Measurements from ENCODE around the gene ARAP3.

Gene ARAP3

DNA sequence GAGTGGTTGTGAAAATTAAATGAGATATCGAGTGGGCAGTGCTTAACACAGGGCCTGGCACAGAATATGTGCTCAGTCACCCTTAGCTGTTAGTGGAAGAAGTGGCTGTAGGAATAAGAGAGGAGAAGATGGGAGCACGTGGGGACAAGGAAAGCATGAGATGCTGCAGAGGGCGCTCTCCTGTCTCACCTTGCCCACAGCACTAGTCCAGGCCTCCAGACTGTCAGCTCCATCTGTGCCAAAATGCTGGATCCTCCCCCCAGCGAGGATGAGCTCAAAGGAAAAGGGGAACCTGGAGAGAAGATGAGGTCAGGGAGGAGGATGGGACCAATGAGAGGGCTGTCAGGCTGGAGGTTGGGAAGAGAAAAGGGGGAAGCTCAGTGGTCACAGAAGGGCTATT, 12.5 kb downstream of the ARAP3 start:
- no peak for DNase-seq

DNA sequence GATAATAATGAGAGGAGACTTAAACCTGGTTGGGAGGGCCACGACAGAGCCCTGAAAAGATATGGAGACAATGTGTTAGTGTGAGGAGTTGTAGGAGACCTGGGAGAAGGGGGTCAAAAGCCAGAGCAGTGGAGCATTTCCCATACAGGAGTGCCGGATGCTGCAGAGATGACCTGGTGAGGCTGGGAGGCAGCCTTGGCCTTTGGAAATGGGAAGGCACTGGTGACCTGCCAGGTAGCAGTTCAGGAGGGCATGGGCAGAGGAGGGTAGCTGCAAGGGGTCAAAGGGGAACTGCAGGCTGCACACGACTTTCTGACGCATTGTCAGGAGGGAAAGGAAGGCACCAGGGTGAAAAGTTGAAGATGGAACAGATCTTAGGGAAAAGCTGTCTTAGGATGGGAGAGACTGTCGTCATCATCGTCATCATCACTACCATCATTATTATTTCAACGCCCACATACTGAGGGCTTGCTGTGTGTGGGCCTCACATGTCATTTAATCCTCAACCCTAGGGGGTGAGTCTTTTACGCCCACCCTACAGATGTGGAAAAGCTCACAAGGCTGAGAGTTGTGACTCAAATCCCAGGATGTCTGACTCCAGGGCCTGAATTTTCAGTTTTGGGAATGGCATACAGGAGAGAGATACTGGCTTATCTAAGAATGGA, 13.3 kb downstream of the ARAP3 start:
- DNase-seq: no peak

DNA sequence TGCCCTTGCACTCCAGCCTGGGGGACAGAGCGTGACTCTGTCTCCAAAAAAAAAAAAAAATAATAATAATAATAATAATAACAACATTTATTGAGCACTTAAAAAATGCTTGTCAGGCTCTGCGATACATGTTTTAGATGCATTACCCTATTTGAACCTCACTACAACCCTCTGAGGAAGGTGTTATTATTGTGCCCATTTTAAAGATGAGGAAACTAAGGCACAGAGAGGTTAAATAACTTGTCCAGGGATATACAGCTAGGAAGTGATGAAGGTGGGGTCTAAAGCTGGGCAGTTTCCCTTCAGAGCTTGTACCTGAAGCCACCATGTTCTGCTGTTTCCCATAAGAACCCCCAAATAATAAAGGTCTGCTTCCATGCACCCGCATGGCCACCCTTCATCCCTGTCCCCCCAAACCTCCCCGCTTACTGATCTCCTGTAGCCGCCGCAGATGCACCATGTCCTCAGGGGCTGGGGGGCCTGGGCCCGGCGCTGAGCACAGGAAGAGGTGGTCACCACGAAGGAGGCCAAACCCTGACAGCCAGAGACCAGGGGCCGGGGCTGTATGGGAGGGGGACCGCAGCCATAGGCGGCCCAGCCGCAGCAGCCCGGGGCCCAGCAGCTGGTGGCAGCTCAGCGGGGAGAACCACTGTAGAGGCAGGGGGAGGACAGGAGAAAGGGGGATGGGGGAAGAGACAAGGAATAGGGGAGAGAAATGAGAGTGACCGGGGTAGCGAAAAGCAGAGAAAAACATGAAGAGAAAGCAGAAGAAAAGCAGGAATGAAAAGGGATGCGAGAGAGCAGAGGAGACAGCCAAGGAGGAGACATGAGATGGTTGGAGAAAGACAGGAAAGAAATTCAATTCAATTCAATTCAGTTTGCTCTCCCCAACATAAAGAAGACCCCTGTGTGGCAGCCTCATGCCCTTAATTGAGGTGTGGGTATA, 15.8 kb downstream of the ARAP3 start:
- DNase-seq: no peak

DNA sequence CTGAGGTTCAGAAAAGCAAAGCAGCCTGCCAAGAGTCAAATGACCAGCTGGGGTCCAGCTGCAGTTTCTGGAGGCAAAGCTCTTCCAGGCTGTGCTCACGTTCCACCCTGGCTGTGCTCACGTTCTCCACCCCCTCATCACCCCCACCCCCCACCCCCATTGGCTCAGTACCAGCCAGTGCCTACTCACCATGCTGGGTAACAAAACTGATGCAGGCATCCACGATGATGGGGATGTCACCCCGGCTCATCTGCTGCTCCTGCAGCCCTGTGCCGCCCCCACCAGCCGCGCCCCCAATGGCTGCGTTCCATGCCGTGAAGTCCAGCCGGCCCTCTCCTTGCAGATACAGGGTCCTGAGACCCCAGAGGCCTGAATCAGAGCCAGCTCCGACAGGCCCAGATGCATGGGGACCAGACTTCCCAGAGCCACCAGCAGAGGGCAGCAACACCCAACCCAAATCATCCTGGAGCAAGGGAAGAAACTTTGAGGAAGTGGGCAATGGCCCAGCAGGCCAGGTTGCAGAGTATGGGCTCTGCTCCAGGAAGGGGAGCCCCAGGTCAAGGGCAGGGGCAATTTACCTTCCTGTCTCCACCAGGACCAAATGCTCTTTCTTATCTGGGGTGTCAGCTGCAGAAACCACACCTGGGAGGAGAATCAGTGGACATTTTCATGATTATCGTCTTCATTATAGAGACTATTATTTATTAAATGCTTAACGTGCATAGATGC, 17.1 kb downstream of the ARAP3 start:
- DNase-seq: no peak

DNA sequence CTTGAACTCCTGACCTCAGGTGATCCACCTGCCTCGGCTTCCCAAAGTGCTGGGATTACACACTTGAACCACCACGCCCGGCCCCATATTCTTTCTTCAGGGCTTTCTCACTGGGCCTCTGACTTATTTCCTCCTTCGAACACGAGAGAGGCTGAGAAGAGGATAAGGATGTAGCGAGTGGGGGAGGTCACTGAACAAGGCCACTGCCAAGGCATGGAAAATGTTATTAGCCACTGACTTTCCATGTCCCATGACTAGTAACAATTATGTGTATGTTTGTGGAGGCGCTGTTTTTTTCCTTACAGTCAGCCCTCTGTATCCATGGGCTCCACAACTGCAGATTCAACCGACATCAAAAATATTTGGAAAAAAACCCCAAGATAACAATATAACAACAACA, 18.5 kb downstream of the ARAP3 start:
- DNase-seq: no peak

DNA sequence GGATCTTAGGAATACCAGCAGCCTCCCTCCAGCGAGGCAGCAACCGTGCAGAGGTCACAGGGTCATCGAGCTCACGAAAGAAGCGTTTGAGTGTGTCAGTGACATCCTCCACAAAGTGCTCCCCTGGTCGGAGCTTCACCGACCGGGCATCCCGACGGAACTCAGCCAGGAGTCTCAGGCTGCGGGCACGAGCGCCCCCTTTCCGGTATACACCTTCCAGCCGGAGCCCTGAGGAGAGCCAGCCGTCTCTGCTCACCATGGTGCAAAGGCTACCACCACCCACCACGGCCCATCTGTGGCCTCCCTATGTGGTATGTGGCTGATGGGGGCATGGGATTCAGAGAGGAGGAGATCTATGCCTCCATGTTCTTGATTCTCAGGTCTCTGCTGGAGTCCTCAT, 20.0 kb downstream of the ARAP3 start:
- DNase-seq: no peak

DNA sequence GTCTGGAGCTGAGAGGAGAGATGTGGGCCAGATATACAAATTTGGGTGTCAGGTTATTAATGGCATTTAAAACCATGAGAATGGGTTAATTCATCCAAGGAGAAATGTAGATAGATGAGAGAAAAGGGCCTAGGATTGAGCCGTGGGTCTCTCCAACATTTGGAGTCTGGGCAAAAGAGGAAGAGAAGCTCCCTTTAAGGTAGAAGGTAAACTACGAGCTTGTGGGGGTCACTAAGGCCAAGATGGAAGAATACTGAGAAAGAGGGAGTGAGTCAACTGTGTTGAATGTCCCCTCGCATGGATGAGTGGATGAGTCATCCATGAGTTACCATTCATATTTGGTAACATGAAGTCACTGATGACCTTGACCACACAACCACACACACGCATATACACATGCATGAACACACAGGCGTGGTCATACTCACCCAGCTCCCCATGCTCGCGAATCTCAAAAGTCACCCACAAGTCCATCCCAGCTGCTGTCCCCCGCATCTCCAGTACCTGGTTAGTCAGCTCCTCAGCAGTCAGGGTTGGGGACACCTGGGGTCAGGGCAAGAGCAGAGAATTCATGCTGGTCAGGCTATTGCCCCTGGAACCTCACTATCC, 24.0 kb downstream of the ARAP3 start:
- no peak for DNase-seq

DNA sequence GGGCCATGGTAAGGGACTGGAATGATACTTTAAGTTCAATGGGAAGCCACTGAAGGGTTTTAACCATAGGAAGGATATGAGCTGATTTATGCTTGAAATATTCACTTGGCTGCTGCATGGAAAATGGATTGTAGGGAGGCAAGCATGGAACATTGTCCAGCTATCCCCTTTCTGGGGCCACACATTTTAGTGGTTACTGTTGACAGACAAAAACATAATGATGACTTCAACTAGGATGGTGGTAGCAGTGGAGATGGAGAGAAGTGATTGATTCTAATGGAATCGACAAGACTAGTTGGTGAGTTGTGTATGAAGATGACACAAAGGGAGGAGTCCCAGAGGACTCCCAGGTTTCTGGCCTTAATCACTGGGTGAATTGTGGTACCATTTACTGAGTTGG, 24.6 kb downstream of the ARAP3 start:
- no peak for DNase-seq

DNA sequence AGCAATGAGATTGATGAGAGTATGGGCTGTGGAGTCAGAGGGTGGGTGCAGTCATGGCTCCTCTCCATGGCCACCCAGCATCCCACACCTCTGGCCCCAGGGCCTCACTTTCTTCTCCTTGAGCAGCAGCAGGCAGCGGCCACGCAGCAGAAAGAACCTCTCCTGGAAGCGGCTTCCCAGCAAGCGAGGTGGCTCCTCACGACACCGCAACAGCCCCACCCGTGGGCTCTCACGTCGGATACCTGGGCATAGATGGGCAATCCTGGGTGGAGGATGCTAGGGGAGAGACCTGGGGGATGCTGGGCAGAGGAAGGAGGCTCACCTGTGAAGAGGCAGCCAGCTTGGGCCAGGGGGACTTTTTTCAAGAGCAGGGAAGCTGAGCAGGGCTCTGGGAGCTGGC, 25.6 kb downstream of the ARAP3 start:
- DNase-seq: no peak

DNA sequence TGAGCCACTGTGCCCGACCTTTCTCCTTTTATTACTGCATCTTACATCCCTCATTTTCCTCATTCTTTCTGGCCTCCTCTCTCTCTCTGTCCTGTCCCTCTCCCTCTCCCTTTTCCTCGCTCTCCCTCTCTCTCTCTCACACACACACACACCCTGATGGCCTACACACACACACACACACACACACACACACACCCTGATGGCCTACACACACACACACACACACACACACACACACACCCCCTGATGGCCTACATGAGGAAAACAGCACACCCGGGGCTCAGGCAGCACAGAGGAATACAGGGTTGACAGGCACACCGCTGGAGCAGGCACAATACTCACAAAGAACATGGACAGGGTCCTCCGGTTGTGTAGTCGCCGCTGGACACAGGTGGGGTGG, 27.0 kb downstream of the ARAP3 start:
- DNase-seq: no peak

DNA sequence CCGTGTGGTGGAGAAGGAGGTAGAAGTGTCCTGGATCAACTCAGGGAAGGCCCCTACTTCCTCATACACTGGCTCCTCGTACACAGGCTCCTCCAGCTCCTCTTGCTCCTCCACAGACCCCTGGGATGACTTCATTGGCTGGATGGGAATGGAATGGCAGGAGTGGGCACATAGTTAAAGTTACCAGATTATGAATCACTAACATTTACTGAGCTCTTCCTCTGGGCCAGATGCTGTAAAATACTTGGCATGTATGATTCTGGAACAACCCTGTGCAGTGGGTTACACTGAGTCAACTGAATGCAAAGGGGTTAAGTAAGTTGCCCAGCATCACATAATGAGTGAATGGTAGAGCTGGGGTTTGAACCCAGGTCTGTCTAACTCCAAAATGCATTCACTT, 27.7 kb downstream of the ARAP3 start:
- no peak for DNase-seq

DNA sequence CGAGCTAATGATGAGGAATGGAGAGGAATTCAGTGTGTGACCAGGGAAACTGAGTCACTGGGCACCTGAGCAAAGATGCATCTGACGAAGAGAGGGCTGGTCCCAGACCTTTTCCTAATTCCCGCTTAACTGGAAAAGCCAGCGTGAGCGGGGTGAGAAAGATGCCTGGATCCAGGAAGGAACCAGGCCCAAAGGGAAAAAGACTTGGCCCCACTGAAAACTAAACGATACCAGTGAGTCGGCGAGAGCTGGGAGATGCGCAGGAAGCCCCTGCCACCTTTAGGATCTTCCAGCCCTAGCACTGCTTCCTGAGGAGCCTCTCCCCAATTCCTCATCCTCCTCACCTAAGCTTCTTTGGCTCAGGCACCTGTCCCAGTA, 30.3 kb downstream of the ARAP3 start:
- DNase-seq: no peak

DNA sequence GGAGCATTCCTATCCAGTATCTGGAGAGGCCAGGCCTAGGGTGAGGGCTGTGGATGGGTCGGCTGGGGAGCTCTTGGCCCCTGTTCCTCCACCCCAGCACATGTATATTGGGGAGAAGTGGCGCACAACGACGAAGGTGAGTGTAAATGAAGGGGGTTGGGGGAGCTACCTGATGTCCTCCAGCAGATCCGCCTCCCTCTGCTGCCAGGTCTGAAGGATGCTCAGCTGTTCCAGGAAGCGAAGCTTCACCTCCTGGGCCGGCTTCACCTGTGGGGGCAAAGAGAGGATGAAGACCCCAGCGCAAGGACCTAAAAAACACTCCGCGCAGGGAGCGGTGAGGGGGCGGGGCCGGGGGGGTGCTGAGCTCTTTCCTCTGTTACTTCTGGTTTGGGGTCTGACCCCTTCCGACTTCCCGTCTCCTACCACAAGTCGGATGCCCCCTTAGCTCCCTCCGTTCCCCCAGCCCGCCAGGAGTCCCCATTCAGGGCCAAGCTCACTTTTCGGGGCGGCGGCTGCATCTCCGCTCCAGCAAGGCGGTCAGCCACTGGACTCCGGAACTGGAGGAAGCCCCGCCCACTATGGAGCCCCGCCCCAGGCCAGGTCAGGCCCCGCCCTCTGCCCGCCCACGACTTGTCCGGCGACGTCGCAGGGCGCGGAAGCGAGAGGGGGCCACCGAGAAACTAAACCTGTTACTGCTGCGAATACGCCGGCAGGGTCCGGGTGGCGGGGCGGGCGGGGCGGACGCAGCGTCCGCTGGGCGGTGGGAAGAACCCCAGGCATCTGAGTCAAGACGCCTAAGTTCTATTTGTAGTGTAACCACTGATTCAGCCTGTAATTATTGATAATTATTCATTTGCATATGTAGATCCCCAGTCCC, 30.9 kb downstream of the ARAP3 start, which contains the start of gene FCHSD1:
FCHSD1 (minus strand) TSS at position 568 of the 877 bp plus-strand sequence; CDS start at position 518, 50 bp downstream.
- no peak for DNase-seq

DNA sequence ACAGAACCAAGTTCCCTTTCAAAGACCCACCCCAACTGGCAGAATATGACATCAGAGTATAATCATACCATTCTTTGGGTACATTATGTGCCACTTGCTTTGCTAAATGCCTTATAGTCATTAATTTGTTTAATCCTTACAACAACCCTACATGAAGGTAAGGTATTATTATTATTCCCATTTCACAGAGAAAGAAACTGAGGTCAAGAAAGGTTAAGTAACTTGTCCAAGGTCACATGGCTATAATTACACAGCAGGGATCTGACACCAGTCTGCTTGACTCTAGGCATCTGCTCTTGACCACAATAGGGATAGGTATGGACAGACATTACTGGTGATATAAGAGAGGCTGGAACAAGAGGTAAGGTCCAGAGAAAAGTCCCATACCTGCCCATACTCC, 32.1 kb downstream of the ARAP3 start:
- DNase-seq: no peak

DNA sequence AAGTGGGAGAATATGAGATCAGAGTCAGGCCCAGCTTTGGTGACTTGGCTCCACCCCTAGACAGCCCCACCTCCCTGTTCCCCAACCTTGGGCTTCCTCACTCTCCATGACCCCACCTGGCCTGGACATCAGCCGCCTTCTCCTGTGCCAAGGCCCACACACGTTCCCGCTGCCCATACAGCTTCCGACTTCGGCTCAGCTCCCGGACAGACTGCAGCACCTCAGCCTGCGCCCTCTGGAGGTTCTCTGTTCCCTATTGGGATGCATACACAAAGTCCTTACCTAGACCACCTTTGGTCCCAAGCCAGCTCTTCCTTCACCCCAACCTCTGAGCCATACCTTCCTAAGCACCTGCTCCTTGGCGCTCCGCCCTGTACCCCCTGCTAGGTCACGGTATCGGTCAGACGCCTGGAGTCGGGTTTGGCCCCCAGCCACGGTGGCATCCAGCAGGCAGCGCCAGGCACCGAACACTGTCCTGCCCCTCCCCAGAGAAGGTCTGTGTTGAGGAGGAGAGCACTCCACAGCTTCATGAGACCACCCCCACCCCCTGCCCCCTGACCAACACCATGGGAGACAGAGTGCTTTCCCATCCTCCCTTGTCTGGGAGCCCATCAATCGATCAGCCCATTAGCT, 32.9 kb downstream of the ARAP3 start:
- no peak for DNase-seq

DNA sequence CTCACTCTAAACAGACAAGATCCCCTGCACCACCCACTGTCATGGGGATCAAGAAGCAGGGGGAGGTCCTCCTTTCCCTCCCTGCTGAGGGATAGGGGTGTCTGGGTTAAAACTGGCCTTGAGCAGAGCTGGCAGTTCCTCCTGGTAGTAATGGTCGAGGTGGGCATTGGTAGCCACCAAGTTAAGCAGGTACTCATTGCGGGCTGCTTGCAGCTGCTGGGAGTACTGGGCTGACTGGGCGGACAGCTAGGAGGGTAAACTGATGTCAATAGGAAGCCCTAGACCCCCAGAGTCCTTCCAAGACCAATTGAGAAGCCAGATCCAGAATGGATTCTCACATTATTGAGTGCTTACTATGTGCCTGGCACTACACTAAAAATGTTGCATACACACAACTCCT, 34.2 kb downstream of the ARAP3 start:
- DNase-seq: no peak

DNA sequence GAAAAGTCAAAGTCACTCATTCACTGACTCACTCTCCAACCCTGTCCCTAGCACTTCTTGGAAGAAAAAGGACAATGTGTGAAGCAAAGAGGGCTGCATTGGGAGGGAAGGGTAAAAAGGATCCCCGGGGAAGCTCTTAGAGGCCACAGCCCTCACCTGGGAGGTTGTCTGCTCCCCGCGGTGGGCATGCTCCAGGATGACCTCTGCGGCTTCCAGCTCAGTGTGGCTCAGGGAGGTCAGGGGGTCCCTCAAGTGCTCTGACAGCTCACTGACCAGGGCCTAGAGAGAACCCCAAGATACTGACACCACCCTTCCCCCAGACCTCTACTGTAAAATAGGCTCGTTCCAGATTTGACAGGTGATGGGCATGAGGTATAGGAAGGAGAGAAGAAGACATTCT, 34.8 kb downstream of the ARAP3 start:
- no peak for DNase-seq

DNA sequence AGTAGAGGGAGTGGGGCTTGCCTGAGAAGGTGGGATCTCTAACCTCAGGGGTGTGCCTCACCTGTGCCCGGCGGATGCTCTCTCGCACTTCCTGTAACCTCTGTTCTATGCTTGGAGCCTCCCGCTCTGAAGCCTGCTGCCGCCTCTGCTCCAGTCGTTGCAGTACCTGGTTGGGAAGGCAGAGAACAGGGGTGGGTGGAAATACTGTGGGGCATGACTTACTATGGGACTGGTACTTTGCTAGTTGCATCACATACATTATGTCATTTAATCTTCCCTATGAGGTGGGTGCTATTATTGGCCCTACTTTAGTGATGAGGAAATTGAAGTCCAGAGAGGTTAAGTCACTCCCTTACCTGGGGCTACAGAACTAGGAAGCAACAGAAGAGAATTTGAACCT, 36.0 kb downstream of the ARAP3 start:
- no peak for DNase-seq

DNA sequence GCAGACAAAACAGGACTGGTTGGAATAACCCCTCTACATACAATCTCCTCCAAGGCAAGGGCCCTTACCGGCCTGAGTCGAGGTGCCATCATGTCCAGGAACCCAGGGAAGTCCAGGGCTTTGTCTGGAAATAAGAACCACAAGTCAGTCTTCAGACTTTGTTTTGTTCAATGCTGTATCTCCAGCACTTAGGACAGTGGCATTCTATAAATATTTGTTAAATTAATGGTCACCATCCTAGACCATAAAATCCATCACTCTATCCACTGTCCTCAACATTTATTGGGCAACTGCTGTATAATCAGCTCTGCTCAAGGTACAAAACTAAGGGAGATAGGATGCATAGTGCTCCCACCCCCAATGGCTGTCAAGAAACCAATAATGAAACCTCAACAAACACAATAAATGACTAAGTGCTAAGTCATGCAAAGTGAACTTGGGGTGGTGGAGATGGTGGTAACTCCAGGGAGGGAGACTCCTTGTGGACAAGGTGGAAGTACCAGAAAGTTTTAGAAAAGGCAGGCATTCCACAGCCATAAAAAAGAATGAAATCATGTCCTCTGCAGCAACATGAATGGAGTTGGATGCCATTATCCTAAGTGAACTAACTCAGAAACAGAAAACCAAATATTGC, 40.3 kb downstream of the ARAP3 start:
- no peak for DNase-seq

DNA sequence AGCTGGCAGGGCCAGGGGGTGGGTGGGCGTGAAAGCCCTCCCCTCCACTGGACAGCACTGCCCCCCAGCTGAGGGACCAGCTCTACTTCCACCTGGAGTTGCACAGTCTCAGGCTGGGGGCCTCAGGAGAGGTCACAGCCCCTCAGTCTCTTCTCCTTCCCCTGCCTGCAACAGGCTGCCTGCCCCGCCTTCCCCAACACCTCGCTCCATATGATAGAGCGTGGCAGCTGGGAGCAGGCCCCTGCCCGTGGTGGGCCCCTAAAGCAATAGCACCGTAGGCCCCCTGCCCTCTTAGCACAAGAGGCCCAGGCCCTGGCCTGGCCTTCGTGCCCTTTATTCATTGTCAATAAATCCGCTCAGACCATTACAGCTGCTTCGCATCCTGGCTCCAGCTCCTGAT, 41.3 kb downstream of the ARAP3 start:
- no peak for DNase-seq

DNA sequence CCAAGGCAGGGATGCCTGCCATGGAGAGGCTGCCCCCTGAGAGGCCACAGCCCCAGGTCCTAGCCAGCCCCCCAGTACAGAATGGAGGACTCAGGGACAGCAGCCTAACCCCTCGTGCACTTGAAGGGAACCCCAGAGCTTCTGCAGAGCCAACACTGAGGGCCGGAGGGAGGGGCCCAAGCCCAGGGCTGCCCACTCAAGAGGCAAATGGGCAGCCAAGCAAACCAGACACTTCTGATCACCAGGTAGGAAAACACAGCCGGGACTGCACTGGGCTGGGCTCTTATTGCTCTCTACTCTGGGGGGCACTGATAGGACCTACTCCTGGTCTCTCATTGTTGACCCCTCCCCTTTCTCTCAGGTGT, 42.0 kb downstream of the ARAP3 start:
- no peak for DNase-seq
